NCI-H345 (cell line): Measurements from ENCODE around the gene MLLT6.

Experiments
- DNase-seq: peaks from one replicate; lab custom pipeline; 2025; lab: John Stamatoyannopoulos, UW

Gene MLLT6

GRCh38 chr17:38741921-38742410 is 36.9 kb downstream of the MLLT6 start:
- no peak for DNase-seq

- DNase-seq: peak; percentile 39
Measured at GRCh38 chr17:38742411-38743308, 37.6 kb downstream of the MLLT6 start.

GRCh38 chr17:38743556-38744171 is 38.6 kb downstream of the MLLT6 start:
- DNase-seq: peak; percentile 77

- peak; percentile 93 for DNase-seq
Measured at GRCh38 chr17:38745545-38745944, 40.5 kb downstream of the MLLT6 start.

- no peak for DNase-seq
Measured at GRCh38 chr17:38746004-38746848, 41.2 kb downstream of the MLLT6 start.

GRCh38 chr17:38746849-38747462 is 41.9 kb downstream of the MLLT6 start:
- DNase-seq: no peak

- peak; percentile 57 for DNase-seq
Measured at GRCh38 chr17:38747463-38748148, 42.5 kb downstream of the MLLT6 start.

- peak; percentile 96 for DNase-seq
Measured at GRCh38 chr17:38748149-38748891, 43.2 kb downstream of the MLLT6 start, which contains the start of gene PCGF2. PCGF2 (minus strand) TSS chr17:38748336; CDS start chr17:38740402, 7,934 bp downstream.

GRCh38 chr17:38748892-38749222 is 43.8 kb downstream of the MLLT6 start:
- DNase-seq: peak; percentile 54

GRCh38 chr17:38749223-38750043 is 44.4 kb downstream of the MLLT6 start:
- DNase-seq: peak; percentile 67

- no peak for DNase-seq
Measured at GRCh38 chr17:38750044-38750311, 44.9 kb downstream of the MLLT6 start.

GRCh38 chr17:38750312-38751121 is 45.4 kb downstream of the MLLT6 start:
- DNase-seq: peak; percentile 71

- peak; percentile 64 for DNase-seq
Measured at GRCh38 chr17:38751144-38751807, 46.2 kb downstream of the MLLT6 start.

- peak; percentile 90 for DNase-seq
Measured at GRCh38 chr17:38751808-38752307, 46.8 kb downstream of the MLLT6 start.

GRCh38 chr17:38752308-38753070 is 47.4 kb downstream of the MLLT6 start, which contains the start of gene PSMB3:
PSMB3 (plus strand) TSS chr17:38752741; CDS start chr17:38752827, 86 bp downstream.
- peak; percentile 99 for DNase-seq

GRCh38 chr17:38753071-38753506 is 48.0 kb downstream of the MLLT6 start:
- DNase-seq: no peak

- no peak for DNase-seq
Measured at GRCh38 chr17:38761612-38762011, 56.5 kb downstream of the MLLT6 start.
